GM18499 (cell line): ENCODE results near the gene NYNRIN.
"Not testable (repeated sequence)": the region's sequence is repeated elsewhere in the genome, so short reads cannot be mapped to it uniquely, and the experiment has no call there.

Experiments
- ATAC-seq: cut with Tn5 transposase; IDR thresholded peaks from one replicate; pipeline ENCODE4 v1.9.1; 2021; ENCODE audit warnings: moderate number of reproducible peaks; ENCODE audit not compliant: insufficient read depth, unreplicated experiment

Gene NYNRIN

GRCh38 chr14:24441485-24441884 lies 42.7 kb downstream of the NYNRIN start:
- no peak for ATAC-seq

- ATAC-seq: no peak
Observed at GRCh38 chr14:24441904-24442239, 43.1 kb downstream of the NYNRIN start.

- peak; percentile 90 for ATAC-seq
Observed at GRCh38 chr14:24442240-24443052, 43.6 kb downstream of the NYNRIN start, which contains the start of gene SDR39U1. Gene SDR39U1 (minus strand): TSS chr14:24442776. CDS start chr14:24442769, 7 bp downstream.

GRCh38 chr14:24443053-24443665 lies 44.4 kb downstream of the NYNRIN start:
- no peak for ATAC-seq

- ATAC-seq: not testable (repeated sequence)
Observed at GRCh38 chr14:24450828-24451227, 52.0 kb downstream of the NYNRIN start.

GRCh38 chr14:24456980-24457379 lies 58.2 kb downstream of the NYNRIN start:
- no peak for ATAC-seq

- no peak for ATAC-seq
Observed at GRCh38 chr14:24458736-24459135, 59.9 kb downstream of the NYNRIN start.

- ATAC-seq: no peak
Observed at GRCh38 chr14:24459331-24459730, 60.5 kb downstream of the NYNRIN start.

- no peak for ATAC-seq
Observed at GRCh38 chr14:24461336-24461735, 62.5 kb downstream of the NYNRIN start.

GRCh38 chr14:24463017-24463883 lies 64.4 kb downstream of the NYNRIN start:
- ATAC-seq: no peak

GRCh38 chr14:24463884-24464785 lies 65.3 kb downstream of the NYNRIN start:
- ATAC-seq: no peak

- no peak for ATAC-seq
Observed at GRCh38 chr14:24465368-24465767, 66.6 kb downstream of the NYNRIN start.

GRCh38 chr14:24465805-24466204 lies 67.0 kb downstream of the NYNRIN start:
- ATAC-seq: no peak
